IPS-11a (cell line): ENCODE data around the gene HOXD1.

ENCODE experiments used
- H3K4me3 ChIP-seq: one replicate; pipeline ENCODE4 v1.5.1; 2013; ENCODE audit warnings: low read depth, low read length, control low read depth

HOXD1 gene

DNA sequence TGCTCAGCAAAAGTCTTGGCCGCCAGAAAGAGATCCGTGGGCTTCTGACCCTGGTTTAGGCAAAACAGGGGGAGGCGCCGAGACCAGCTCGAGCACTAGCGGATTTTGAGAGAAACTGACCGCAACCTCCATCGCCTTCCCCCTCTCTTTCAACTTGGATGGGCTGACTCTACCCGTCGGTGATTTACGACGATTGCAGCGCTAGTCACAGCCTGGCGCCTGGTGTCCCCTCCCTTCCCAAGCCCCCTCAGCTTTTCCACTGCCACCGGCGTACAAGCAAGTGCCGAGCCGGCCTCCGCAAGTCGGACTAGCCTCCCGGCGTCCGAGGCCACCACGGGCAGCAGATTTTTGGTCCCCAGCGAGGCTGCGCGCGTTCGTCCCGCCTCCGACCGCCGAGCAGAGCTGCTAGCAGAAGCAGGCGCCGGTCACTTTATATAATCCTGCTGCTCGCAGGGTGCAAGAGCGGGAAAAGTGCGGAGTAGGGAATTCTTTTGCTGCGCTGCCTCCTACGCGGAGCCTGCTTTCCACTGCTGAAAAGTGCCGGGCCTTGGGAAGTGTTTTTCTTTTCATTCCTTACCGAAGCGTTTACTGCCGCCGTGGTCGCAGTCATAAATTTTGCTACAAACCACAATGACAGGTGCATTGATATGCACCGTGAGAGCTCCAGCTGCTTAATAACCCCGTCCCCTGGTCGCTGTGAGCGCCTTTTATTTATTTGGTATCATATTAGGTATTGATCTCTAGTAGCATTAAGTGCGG, 23.7 kb upstream of the HOXD1 start:
- no peak overlapping the region for H3K4me3 ChIP-seq

DNA sequence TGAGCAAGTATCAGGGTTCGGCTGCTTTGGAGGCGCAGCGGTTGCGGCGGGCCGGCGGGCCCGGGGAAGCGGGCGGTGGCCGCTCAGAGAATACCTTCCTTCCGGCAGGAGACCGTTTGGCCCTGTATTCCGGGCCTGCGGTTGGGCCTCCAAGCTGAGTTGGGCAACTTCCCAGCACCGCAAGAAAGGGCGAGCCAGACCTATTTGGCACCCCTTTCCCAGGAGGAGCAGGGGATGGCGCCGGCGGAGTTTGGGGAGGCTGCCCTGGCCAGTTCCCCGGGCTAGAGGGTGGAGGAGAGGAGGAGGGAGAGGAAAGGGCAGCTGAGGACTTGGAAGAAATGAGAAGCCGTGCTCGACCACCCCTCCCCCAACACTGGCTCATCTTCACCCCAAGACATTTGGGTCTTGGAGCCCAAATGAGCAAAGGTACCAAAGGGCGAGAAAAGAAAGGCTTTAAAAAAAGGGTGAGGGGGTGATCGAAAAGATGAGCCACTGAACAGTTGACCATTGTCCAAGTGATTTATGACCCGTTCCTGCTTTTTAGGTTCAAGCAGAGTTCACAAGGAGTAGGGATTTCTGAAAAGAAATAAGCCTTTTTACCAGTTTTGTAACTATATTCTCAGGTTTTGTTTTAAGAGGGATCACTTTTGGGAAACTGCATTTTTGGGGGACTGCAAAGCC, 23.0 kb upstream of the HOXD1 start:
- H3K4me3 ChIP-seq = no peak overlapping the region

DNA sequence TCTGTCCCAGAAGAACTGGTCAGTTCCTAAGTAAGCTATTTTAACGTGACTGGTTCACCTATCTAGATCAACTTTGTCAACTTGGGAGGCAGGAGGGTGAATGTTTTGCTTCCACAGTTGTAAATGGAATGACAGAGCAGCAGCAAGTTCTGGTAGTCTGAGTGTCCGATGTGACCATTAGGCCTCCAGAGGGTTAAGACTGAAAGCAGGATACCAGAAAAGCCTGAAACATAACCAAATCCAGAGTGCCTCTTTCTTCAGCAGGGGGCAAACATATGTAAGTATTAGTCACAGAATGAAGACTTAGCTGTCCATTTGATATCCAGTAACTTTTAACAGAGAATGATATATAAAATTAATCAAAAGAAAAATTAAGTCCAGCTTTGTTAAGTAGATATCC, 22.2 kb upstream of the HOXD1 start:
- no peak overlapping the region for H3K4me3 ChIP-seq

DNA sequence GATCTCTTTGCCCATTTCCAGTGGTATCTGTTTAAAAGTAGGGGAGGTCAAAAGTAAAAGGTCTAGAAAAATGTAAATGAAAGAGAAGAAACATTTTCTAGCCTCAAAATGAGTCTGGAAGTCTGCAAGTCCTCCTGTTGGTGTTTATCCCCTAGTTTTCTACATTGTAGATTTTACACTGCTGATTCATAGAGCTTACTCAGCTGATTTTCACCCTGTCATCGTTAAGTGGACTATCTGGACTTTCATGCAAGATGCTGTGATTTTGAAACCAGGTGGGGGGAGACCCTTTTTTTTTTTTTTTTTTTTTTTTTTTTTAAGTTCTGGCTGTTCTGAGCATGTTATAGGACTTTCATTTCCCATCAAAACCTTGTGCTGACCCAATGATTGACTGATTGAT, 21.1 kb upstream of the HOXD1 start:
- H3K4me3 ChIP-seq = no peak overlapping the region

DNA sequence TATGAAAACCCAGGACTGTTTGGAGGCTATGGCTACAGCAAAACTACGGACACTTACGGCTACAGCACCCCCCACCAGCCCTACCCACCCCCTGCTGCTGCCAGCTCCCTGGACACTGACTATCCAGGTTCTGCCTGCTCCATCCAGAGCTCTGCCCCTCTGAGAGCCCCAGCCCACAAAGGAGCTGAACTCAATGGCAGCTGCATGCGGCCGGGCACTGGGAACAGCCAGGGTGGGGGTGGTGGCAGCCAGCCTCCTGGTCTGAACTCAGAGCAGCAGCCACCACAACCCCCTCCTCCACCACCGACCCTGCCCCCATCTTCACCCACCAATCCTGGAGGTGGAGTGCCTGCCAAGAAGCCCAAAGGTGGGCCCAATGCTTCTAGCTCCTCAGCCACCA, 19.3 kb upstream of the HOXD1 start:
- no peak overlapping the region for H3K4me3 ChIP-seq

DNA sequence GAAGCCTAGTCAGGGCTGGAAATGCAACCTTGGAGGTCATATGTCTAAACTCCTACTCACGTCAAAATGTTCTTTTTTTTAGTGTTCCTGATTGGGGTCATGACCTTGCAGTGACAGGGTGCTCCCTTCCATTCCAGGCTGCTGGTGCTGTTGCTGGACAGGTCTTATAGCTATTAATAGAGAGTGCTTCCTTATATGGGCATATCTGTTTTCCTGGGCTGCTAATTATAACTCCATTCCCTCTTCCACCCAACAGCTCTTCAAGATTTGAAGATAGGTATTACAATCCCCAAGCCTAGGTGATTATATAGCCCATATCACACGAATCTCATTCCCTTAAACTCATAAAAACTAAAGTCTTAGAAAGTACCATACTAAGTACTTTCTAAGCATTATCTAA, 18.8 kb upstream of the HOXD1 start:
- no peak overlapping the region for H3K4me3 ChIP-seq

DNA sequence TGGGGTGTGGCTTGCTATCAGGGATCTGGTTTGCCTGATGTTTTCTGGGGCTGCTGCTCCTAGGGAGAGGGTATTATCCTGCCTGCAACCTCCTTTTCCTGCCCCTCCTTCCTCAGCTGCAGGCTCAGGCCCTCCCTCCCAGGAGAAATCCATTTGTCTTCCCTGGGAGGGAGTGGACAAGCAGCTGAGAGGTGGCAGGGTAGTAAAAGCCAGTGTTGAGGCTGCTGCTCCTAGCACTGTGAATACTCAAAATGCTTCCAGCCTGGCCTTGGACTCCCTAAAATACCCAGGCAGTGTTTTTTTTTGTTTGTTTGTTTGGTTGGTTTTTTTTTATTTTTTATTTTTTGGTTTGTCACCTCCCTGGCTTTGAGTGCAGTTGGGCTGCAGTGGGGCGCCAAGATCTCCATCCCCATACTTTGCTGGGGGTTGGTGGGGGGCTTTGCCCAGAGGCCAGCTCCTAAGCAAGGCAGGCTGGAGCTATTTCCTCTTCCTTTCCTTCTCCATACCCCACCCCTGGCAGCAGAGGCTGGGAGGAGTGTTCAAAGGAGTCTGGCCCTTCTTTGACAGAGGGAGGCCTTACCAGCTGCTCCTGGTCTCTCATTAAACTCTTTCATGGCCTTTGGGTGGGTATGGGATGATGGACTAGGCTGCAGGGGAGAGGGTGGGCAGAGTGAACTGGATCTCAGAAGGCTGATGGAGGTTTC, 17.7 kb upstream of the HOXD1 start:
- no peak overlapping the region for H3K4me3 ChIP-seq

DNA sequence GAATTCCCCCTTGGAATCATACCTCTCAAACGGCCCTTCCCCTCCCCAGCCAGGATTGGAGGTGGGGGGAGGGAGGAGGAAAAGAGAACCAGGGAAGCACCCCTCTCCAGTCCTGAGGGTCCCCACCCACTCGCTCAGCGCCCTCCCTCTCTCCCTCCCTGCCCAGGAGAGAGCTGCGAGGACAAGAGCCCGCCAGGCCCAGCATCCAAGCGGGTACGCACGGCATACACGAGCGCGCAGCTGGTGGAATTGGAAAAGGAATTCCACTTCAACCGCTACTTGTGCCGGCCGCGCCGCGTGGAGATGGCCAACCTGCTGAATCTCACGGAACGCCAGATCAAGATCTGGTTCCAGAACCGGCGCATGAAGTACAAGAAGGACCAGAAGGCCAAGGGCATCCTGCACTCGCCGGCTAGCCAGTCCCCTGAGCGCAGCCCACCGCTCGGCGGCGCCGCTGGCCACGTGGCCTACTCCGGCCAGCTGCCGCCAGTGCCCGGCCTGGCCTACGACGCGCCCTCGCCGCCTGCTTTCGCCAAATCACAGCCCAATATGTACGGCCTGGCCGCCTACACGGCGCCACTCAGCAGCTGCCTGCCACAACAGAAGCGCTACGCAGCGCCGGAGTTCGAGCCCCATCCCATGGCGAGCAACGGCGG, 17.0 kb upstream of the HOXD1 start:
- no peak overlapping the region for H3K4me3 ChIP-seq

DNA sequence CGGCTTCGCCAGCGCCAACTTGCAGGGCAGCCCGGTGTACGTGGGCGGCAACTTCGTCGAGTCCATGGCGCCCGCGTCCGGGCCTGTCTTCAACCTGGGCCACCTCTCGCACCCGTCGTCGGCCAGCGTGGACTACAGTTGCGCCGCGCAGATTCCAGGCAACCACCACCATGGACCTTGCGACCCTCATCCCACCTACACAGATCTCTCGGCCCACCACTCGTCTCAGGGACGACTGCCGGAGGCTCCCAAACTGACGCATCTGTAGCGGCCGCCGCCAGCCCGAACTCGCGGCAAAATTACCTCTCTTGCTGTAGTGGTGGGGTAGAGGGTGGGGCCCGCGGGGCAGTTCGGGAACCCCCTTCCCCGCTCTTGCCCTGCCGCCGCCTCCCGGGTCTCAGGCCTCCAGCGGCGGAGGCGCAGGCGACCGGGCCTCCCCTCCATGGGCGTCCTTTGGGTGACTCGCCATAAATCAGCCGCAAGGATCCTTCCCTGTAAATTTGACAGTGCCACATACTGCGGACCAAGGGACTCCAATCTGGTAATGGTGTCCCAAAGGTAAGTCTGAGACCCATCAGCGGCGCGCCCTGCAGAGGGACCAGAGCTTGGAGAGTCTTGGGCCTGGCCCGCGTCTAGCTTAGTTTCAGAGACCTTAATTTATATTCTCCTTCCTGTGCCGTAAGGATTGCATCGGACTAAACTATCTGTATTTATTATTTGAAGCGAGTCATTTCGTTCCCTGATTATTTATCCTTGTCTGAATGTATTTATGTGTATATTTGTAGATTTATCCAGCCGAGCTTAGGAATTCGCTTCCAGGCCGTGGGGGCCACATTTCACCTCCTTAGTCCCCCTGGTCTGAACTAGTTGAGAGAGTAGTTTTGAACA, 16.2 kb upstream of the HOXD1 start:
- no peak overlapping the region for H3K4me3 ChIP-seq

DNA sequence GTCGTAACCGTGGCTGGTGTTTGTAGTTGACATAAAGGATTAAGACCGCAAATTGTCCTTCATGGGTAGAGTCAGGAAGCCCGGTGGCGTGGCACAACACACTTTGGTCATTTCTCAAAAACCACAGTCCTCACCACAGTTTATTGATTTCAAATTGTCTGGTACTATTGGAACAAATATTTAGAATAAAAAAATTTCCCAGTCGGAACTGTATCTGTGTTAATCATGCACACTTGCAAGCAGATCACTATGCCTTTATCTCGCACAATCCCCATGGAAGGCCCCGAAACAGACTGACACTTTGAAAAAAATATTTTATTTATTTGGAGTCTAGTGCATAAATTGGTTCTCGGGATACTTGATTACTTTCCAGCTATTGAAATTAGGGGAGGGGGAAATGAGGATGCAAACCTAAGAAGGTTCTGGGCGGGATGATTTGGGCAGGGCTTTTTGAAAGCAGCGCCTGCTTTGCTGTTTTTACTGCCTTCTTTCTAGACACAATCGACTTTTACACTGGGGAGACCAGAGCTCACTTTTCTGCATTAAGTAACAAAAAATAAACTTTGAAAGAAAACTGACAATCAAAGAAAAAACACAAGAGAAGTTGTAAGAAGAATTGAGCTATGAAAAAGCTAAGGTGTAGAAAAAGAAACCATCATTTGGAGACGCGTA, 15.4 kb upstream of the HOXD1 start:
- H3K4me3 ChIP-seq = no peak overlapping the region

DNA sequence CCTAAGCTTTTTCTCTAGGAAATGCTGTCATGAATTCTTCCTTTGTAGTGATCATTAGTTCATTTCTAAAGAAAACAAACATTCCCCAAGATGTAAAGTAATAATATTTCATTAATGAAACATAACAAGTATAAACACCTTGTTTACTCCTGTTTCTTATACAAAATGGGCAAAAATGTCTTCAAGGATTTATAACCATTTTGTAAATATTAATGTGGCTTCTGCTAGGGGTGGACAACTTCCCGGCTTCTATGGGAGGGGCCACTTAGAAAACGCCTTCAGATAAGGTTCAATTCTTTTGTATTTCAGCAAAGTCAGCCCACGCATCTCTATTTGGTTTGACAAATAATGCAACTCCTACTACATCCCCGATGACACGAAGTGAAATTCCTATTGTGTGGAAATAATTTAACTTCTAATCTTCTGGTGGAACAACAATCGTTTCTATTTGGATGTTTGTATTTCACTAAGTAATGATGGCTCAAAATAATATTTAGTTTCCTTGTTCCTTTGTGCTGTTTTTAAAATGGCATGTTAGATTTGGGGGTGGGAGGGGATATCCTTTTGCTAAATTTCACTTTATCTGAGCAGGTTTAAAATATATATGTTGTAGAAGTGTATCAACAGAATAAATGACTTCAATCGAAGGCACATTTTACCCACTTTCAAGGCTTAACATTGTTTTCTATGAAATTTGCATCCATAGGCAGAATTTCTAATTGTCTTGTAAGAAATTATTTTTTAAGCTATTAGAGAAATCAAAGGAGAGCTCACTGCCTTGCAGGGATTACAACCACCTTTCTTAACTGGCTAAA, 14.7 kb upstream of the HOXD1 start:
- no peak overlapping the region for H3K4me3 ChIP-seq

DNA sequence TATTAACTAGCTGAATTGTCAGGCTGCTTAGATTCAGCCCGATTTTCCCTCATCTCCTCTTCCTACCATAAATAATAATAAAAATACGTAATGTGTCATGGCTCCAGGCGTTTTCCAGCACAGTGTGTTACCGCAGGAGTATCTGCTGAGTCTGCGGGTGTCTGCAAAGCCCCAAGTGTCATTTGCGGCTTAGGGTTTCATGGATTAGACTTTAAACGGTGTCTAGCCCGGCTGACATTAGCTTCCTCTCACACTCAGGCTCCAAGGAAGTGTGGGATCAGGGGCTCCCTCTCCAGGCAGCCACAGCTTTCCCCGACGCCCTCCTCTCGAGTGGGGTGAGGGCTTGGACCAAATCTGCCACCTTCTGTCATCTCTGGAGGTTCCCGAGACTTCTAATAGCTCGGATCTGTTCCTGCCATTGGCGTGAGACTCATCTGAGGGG, 14.1 kb upstream of the HOXD1 start:
- H3K4me3 ChIP-seq = no peak overlapping the region

DNA sequence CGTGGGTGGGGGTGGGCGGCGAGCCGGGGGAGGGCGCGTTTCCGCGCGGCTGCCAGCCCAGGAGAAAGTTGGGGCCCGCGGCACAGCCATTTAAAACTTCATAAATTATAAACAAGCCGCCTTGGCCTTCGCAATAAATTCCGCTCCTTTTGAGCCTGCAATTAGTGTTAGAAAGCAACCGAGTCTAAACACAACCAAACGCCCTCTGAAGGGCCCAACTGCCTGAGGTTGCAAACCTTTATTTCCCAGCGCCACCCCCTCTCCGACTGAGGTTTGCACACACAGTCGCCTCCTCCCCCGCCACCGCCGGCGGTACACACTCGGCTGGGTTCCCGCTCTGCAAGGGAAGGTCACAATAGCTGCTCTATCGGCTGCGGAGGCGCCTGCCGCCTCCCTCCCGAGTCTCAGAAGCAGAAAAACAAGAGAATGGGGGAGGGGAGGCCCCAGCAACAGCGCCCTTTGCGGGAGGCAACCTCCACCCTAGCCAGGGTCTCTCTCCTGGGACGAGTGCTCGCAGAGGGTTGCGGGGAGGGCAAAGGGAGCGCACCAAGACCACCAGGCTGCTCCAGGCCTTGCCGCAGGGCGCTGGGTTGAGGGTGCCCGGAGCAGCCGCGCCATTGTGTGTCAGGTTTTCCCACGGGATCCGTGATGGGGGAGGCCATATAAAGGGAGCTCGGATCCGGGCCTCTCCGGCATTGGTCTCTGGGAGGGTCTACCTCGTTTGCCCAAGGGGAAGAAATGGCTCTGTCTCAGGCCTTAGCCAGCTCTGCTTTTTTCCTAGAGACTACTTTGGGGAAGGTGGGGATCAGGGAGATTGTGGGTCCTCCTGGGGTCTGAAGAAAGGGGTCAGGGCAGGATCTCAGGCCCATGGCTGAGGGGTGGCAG, 13.4 kb upstream of the HOXD1 start:
- H3K4me3 ChIP-seq = no peak overlapping the region

DNA sequence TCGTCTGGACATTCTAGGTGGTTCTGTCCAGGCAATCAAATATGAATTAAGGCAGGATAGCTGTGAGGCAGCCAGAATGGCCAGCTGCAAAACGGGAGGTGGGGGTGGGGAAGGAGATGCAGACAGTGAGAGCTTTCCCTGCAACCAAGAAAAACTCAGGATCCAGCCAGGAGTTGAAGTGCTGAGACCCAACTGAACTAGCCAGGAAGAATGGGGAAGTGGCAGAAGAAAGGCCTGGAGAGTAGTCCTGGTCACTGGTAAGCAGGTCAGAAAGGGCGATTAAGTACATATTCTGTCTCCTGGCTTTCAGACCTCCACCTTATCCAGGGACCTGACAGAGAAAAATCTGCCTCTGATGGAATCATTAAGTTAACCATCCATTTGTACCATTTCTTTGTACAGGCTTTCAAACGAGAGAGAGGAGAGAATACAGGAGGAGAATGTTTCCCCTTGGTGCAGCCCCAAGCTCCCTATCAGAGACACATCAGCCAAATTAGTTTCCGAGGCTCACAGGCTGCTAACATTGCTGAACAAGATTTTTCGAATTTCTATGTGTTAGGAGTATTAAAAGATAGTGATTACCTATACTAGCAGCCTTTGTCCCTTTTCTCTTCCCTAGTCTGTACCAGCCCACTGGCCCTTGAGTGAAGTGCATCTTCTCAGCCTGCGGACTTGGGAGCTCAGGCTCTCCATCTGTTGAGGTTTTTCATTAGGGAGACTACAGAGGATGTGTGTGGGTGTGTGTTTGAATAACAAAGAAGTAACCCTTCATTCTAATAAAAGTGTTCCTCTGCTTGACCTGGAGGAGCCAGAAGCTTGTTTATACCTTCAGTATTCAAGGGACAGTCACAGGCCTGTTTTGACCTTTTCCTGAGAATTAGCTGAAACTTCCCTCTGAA, 12.5 kb upstream of the HOXD1 start:
- no peak overlapping the region for H3K4me3 ChIP-seq

DNA sequence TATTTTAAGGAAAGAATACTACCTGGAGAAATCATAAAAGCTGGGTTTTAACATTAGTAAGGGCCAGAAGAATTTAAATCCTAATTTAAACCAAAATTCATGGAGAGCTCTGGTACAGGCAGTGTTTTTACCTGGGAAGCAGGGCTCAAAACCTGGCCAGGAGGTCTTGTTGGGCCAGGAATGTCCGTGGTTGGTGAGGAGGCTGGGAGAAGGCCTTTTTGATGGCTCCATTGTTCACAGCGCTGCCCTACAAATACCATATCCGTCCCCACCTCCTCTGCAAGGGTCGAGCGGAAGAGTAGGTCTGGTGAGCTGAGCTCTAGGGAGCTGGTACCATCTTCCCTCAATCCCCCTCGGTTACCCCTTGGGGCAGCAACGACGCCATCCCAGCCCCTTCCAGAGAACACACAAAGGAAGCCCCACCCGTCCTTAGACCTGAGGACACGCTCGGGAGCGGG, 10.9 kb upstream of the HOXD1 start:
- H3K4me3 ChIP-seq = peak overlapping the region; percentile 47

DNA sequence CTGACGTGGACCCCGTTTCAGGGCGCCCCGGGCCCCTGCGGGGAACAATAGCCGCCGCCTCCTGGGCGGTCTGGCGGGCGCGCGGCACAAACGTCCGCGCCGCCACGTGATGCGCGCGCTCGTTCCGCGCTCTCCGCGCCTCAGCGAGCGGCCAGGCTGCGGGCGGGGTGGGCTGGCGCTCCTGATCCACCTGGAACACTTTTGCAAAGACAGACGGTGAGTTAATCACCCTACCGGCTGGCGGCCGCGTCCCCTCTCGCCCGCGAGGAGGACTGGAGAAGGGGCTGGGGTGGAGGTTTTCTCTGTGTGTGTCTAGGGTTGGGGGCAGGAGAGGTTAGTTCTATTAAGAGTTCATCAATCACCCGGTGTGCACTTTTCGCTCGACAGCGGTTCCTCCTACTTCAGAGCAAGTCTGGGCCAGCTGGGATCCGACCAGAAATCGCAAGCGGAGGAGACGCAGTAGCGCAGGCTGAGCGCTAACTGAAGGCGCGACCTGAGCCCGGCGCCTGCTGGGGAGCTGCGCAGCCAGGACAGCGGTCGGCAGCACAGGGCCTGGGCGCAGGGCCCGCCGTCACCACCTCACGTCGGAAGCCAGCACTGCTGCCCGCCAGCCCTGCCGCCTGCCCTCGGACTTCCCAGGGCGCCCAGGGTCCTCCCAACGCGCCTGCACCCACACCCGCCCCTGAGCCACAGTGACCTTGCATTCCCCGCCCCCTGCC, 10.3 kb upstream of the HOXD1 start:
- peak overlapping the region; percentile 47 for H3K4me3 ChIP-seq
